ENCODE data around the gene AACS. TPM values are rescaled to one million over a fixed set of nuclear protein-coding genes. Genes with fewer than 3 reads are reported as not detected.

AACS gene
- total and polyA plus RNA-seq, 10 of the 15 experiments (the other 5 are each of a cell fraction or from before 2014, with no cell fraction given), result 10.1 to 34.0 (median 21.1) TPM

- Histone ChIP-seq H3K9me3 (replicated peaks; ENCODE audit: control insufficient read depth, insufficient read depth, low read length) (no peaks in the 10 kb centered on the region), H4K20me1 (ENCODE audit: control insufficient read depth, insufficient read depth) (no peaks in the 10 kb centered on the region), H3K27me3 (replicated peaks in 1 of 2; ENCODE audit: control insufficient read depth in 2 of 2, insufficient read depth in 2 of 2, low read length in 1 of 2) (no peaks in the 10 kb centered on the region), H2AFZ (ENCODE audit: control insufficient read depth, low read depth, low read length) (no peak overlapping the region), H3K9ac (ENCODE audit: control insufficient read depth, insufficient read depth, low read length) (no peak overlapping the region), H3K4me2 (ENCODE audit: control insufficient read depth, insufficient read depth) (no peak overlapping the region), H3K27ac (ENCODE audit: control insufficient read depth, insufficient read depth) (no peak overlapping the region), H3K79me2 (ENCODE audit: control insufficient read depth, insufficient read depth, low read length) (no peaks in the 10 kb centered on the region), H3K36me3 (ENCODE audit: control insufficient read depth in 2 of 2, insufficient read depth in 2 of 2, low read length in 1 of 2) (peaks cover 0 to 1% of the 10 kb centered on the region in 2 experiments; a peak in 2 of 4 replicates), H3K4me1 (ENCODE audit: control insufficient read depth, insufficient read depth, low read length) (no peaks in the 10 kb centered on the region), H3K4me3 (no peak overlapping the region)
- intact Hi-C loops (cut with micrococcal nuclease; ENCODE audit: unreplicated experiment) (no loop called here), in situ Hi-C loops (cut with MboI) (no loop called here)
- ATAC-seq, result no peak
- no peak for DNase-seq (ENCODE audit: low read depth, low spot score)
- WGBS (ENCODE audit: insufficient coverage, insufficient replicate concordance, low lambda C conversion rate, missing lambda C conversion rate), result 90% methylated on average over 18 of the region's 18 CpGs
- ChIA-PET SMC1A (ENCODE audit: uncharacterized antibody, unreplicated experiment) (no interaction called here), RAD21 (ENCODE audit: unreplicated experiment) (no interaction called here), POLR2A (no interaction called here), CTCF (no interaction called here)
- no peak for FAIRE-seq
- TF ChIP-seq NBN (IDR thresholded peaks at IDR 0.05) (no peak), RCOR1 (conservative IDR thresholded peaks at IDR 0.05; ENCODE audit: low read depth, low read length) (no peak), TCF7 (IDR thresholded peaks at IDR 0.05; ENCODE audit: borderline replicate concordance) (no peak), PAX8 (IDR thresholded peaks at IDR 0.05) (no peak), TCF3 (IDR thresholded peaks at IDR 0.05; ENCODE audit: borderline replicate concordance, insufficient read depth, low read depth, low read length) (no peak), ASH2L (IDR thresholded peaks at IDR 0.05; ENCODE audit: borderline replicate concordance, low read depth) (no peak), BCL11A (IDR thresholded peaks at IDR 0.05; ENCODE audit: low read depth, low read length) (no peak), POLR2A (IDR thresholded peaks at IDR 0.05; ENCODE audit: low read depth, low read length) (no peak), RFX5 (IDR thresholded peaks at IDR 0.05; ENCODE audit: low read depth, low read length) (no peak), TBL1XR1 (IDR thresholded peaks at IDR 0.05; ENCODE audit: low read depth, low read length) (no peak), E2F8 (IDR thresholded peaks at IDR 0.05; ENCODE audit: low read depth, partially characterized antibody) (no peak), MTA2 (IDR thresholded peaks at IDR 0.05; ENCODE audit: low read depth) (no peak), CREB1 (IDR thresholded peaks at IDR 0.05; ENCODE audit: low read depth) (no peak), SMAD1 (IDR thresholded peaks at IDR 0.05; ENCODE audit: low read depth, partially characterized antibody) (no peak), CEBPB (IDR thresholded peaks at IDR 0.05; ENCODE audit: borderline replicate concordance in 1 of 2, low read depth in 2 of 2, low read length in 2 of 2) (no peak)
- TF ChIP-seq, protein P1, sequence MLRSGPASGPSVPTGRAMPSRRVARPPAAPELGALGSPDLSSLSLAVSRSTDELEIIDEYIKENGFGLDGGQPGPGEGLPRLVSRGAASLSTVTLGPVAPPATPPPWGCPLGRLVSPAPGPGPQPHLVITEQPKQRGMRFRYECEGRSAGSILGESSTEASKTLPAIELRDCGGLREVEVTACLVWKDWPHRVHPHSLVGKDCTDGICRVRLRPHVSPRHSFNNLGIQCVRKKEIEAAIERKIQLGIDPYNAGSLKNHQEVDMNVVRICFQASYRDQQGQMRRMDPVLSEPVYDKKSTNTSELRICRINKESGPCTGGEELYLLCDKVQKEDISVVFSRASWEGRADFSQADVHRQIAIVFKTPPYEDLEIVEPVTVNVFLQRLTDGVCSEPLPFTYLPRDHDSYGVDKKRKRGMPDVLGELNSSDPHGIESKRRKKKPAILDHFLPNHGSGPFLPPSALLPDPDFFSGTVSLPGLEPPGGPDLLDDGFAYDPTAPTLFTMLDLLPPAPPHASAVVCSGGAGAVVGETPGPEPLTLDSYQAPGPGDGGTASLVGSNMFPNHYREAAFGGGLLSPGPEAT (IDR thresholded peaks at IDR 0.05; ENCODE audit: low read depth), result no peak
- TF ChIP-seq, protein P2, sequence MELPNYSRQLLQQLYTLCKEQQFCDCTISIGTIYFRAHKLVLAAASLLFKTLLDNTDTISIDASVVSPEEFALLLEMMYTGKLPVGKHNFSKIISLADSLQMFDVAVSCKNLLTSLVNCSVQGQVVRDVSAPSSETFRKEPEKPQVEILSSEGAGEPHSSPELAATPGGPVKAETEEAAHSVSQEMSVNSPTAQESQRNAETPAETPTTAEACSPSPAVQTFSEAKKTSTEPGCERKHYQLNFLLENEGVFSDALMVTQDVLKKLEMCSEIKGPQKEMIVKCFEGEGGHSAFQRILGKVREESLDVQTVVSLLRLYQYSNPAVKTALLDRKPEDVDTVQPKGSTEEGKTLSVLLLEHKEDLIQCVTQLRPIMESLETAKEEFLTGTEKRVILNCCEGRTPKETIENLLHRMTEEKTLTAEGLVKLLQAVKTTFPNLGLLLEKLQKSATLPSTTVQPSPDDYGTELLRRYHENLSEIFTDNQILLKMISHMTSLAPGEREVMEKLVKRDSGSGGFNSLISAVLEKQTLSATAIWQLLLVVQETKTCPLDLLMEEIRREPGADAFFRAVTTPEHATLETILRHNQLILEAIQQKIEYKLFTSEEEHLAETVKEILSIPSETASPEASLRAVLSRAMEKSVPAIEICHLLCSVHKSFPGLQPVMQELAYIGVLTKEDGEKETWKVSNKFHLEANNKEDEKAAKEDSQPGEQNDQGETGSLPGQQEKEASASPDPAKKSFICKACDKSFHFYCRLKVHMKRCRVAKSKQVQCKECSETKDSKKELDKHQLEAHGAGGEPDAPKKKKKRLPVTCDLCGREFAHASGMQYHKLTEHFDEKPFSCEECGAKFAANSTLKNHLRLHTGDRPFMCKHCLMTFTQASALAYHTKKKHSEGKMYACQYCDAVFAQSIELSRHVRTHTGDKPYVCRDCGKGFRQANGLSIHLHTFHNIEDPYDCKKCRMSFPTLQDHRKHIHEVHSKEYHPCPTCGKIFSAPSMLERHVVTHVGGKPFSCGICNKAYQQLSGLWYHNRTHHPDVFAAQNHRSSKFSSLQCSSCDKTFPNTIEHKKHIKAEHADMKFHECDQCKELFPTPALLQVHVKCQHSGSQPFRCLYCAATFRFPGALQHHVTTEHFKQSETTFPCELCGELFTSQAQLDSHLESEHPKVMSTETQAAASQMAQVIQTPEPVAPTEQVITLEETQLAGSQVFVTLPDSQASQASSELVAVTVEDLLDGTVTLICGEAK (IDR thresholded peaks at IDR 0.05; ENCODE audit: borderline replicate concordance), result no peak
- BruUV-seq (replicated peaks), result no TSS peak
Measured at GRCh38 chr12:125129591-125130255, 64.5 kb downstream of the AACS start.
